Liver (tissue), 2 donors: Measurements from ENCODE around the gene PEAK3.

Experiments used
- TF ChIP-seq, protein P1 (sequence below): fragments of 150-350 bp; IDR thresholded peaks from 2 replicates; pipeline ENCODE4 v1.5.1; 2017; ENCODE audit warnings: improper control_type of control experiment, low read depth, low read length; ENCODE audit not compliant: missing input control
- TF ChIP-seq, protein P2 (sequence below): IDR thresholded peaks from 2 replicates; pipeline ENCODE4 v1.6.1; 2016; ENCODE audit warnings: antibody characterized with exemption, mild to moderate bottlenecking
- donor health status: healthy.

DNA sequence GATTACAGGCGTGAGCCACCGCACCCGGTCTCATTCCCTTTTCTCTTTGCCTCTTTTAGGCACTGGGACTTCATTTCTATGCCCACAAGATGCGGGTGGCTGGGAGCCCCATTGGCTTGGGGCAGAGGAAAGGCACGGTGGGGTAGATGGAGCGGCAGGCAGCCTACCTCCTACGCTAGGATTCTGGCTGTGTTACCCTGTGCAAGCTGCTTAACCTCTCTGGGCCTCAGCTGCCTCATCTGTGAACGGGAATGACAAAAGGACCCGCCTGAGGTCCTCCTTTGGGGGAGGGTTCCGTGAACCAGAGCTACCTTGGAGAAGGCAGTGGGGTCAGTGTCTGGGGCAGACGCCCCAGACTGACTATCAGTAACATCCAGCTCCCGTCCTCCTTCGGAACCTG is 35.3 kb upstream of the PEAK3 start:
- TF ChIP-seq, protein P1, sequence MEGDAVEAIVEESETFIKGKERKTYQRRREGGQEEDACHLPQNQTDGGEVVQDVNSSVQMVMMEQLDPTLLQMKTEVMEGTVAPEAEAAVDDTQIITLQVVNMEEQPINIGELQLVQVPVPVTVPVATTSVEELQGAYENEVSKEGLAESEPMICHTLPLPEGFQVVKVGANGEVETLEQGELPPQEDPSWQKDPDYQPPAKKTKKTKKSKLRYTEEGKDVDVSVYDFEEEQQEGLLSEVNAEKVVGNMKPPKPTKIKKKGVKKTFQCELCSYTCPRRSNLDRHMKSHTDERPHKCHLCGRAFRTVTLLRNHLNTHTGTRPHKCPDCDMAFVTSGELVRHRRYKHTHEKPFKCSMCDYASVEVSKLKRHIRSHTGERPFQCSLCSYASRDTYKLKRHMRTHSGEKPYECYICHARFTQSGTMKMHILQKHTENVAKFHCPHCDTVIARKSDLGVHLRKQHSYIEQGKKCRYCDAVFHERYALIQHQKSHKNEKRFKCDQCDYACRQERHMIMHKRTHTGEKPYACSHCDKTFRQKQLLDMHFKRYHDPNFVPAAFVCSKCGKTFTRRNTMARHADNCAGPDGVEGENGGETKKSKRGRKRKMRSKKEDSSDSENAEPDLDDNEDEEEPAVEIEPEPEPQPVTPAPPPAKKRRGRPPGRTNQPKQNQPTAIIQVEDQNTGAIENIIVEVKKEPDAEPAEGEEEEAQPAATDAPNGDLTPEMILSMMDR, result no peak
- TF ChIP-seq, protein P2, sequence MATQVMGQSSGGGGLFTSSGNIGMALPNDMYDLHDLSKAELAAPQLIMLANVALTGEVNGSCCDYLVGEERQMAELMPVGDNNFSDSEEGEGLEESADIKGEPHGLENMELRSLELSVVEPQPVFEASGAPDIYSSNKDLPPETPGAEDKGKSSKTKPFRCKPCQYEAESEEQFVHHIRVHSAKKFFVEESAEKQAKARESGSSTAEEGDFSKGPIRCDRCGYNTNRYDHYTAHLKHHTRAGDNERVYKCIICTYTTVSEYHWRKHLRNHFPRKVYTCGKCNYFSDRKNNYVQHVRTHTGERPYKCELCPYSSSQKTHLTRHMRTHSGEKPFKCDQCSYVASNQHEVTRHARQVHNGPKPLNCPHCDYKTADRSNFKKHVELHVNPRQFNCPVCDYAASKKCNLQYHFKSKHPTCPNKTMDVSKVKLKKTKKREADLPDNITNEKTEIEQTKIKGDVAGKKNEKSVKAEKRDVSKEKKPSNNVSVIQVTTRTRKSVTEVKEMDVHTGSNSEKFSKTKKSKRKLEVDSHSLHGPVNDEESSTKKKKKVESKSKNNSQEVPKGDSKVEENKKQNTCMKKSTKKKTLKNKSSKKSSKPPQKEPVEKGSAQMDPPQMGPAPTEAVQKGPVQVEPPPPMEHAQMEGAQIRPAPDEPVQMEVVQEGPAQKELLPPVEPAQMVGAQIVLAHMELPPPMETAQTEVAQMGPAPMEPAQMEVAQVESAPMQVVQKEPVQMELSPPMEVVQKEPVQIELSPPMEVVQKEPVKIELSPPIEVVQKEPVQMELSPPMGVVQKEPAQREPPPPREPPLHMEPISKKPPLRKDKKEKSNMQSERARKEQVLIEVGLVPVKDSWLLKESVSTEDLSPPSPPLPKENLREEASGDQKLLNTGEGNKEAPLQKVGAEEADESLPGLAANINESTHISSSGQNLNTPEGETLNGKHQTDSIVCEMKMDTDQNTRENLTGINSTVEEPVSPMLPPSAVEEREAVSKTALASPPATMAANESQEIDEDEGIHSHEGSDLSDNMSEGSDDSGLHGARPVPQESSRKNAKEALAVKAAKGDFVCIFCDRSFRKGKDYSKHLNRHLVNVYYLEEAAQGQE, result no peak
